HG02943 (cell line): Measurements from ENCODE around the gene CDH26.

ENCODE experiments used
- ATAC-seq: cut with Tn5 transposase; IDR thresholded peaks from one replicate; pipeline ENCODE4 v1.9.1; 2021; ENCODE audit warnings: mild to moderate bottlenecking, low read depth, moderate library complexity; ENCODE audit not compliant: unreplicated experiment

The CDH26 gene

GRCh38 chr20:59958123-59958522 lies at the start of gene CDH26:
Gene CDH26 (plus strand): TSS chr20:59958423. CDS start chr20:59958727, 304 bp downstream.
- ATAC-seq: no peak

- ATAC-seq: no peak
Measured at GRCh38 chr20:59908855-59909254, 49.4 kb upstream of the CDH26 start.

- no peak for ATAC-seq
Measured at GRCh38 chr20:59911041-59911440, 47.2 kb upstream of the CDH26 start.

GRCh38 chr20:59912609-59913008 lies 45.6 kb upstream of the CDH26 start:
- no peak for ATAC-seq

- ATAC-seq: no peak
Measured at GRCh38 chr20:59920944-59921343, 37.3 kb upstream of the CDH26 start.

- ATAC-seq: no peak
Measured at GRCh38 chr20:59923514-59923913, 34.7 kb upstream of the CDH26 start.

- no peak for ATAC-seq
Measured at GRCh38 chr20:59925359-59925758, 32.9 kb upstream of the CDH26 start.

GRCh38 chr20:59925899-59926298 lies 32.3 kb upstream of the CDH26 start:
- no peak for ATAC-seq

- ATAC-seq: no peak
Measured at GRCh38 chr20:59931511-59932312, 26.5 kb upstream of the CDH26 start.

GRCh38 chr20:59932616-59933295 lies 25.5 kb upstream of the CDH26 start:
- ATAC-seq: no peak

- ATAC-seq: peak; percentile 34
Measured at GRCh38 chr20:59933296-59933848, 24.9 kb upstream of the CDH26 start, which contains the start of gene SYCP2. Gene SYCP2 (minus strand): TSS chr20:59933637. CDS start chr20:59922413, 11,224 bp downstream.

GRCh38 chr20:59933849-59934585 lies 24.2 kb upstream of the CDH26 start:
- peak; percentile 77 for ATAC-seq

- no peak for ATAC-seq
Measured at GRCh38 chr20:59935457-59936185, 22.6 kb upstream of the CDH26 start.

GRCh38 chr20:59936409-59936808 lies 21.8 kb upstream of the CDH26 start:
- ATAC-seq: no peak

GRCh38 chr20:59937150-59937549 lies 21.1 kb upstream of the CDH26 start:
- ATAC-seq: no peak

- ATAC-seq: no peak
Measured at GRCh38 chr20:59938221-59938620, 20.0 kb upstream of the CDH26 start.

GRCh38 chr20:59938696-59939051 lies 19.5 kb upstream of the CDH26 start:
- ATAC-seq: no peak

- no peak for ATAC-seq
Measured at GRCh38 chr20:59939052-59939878, 19.0 kb upstream of the CDH26 start.

GRCh38 chr20:59939879-59940128 lies 18.4 kb upstream of the CDH26 start:
- peak; percentile 34 for ATAC-seq
